ENCODE measurements around the gene CEP57.

The CEP57 gene

DNA sequence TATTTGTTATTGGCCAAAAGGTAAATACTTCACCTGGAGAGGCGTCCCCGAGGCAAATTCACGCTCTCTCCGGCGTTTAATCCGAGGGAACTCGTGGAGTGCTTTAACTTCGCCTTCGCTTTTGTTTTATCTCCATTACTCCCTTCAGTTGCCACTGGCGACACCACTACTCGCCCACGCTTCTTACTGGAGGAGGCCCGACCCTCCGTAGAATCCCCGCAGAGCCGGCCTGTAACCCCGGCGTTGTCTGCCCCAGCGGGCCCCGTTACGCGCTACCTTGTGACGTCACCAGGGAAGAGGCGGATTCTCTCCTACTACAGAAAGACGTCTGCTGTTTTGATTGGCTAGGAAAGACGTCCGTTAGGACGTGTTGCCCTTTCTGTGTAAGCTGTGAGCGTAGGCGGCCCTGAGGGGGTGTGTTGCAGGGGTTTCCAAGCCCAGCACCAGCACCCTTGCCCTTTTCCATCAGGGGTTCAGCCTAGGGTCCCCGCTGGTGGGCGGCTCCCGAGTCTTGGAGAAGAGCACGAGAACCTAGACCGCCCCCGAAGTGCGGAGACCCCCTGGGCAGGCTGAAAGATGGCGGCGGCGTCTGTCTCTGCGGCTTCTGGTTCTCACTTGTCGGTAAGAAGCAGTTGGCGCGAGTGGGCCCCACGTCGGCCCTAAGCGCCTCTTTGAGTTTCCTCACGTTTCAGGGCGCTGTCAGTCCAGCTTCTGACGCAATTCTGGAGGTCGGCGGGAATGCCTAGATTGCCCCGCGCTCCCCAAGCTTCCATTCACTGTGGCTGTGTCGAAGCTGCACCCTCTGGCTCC lies at the start of gene CEP57:
Gene CEP57, plus strand, starts transcription at position 376 of the 810 bp plus-strand sequence. Its CDS starts 201 bp downstream, at position 577.
- peaks cover 48% of the 10 kb centered on the region for H3K36me3 Mint-ChIP-seq (ENCODE audit: low read depth)
- H3K27me3 Mint-ChIP-seq: no peaks in the 10 kb centered on the region
- peaks cover 58% of the 10 kb centered on the region for H3K4me1 Mint-ChIP-seq

DNA sequence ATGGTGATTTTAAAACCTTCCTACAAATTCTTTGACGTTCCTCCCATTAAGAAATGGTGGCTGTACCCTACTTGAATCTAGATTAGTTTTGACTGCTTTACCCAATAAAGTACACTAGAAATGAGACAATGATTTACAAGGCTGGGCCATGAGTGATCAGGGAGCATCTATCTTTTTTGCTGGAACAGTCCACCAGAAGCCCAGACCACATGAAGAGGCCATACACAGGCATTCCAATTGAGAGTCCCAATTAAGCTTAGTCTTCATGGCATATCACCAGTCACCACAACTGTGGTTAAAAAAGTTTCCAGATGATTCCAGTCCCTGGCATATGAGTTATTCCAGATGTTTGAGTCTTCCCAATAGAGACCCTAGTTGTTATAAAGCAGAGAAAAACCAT lies 40.2 kb upstream of the CEP57 start:
- no peak for DNase-seq
- no peak overlapping the region for H3K4me3 Mint-ChIP-seq
- ATAC-seq: no peak
- no peaks in the 10 kb centered on the region for H3K36me3 Mint-ChIP-seq (ENCODE audit: low read depth)
- peaks cover 2% of the 10 kb centered on the region for H3K27me3 Mint-ChIP-seq
- H3K9me3 Mint-ChIP-seq: no peaks in the 10 kb centered on the region
- H3K27ac Mint-ChIP-seq: no peak overlapping the region
- H3K4me1 Mint-ChIP-seq: no peaks in the 10 kb centered on the region

More for the DNA sequence above, at the start of gene CEP57:
- Mint-ChIP-seq H3K9me3 (no peaks in the 10 kb centered on the region), H3K4me3 (peak within 1 kb of the TSS; percentile 98), H3K27ac (peak within 1 kb of the TSS; percentile 100)
- peak; percentile 93 for DNase-seq
- ATAC-seq: peak; percentile 69

DNA sequence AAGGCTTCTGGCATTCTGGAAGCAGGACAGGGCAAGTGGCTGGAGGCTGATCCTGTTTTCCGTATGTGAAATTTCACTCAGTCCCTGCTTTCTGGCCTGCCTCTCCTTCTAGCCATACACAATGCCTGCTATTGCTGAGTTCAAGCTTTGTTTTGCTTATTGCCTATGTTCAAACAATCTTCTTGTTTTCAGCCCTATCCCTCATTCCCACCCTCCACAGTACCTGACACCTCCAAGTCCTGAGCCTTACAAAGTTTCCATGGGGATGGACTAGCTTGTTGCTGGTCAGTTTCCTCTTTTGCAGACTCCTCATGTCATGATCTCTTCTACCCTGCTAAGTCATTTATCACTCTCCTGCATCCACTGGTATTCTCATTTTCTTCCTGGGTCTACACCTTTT lies 38.8 kb upstream of the CEP57 start:
- H3K27me3 Mint-ChIP-seq: no peaks in the 10 kb centered on the region
- DNase-seq (no peak), ATAC-seq (no peak)
- no peaks in the 10 kb centered on the region for H3K4me1 Mint-ChIP-seq
- no peaks in the 10 kb centered on the region for H3K9me3 Mint-ChIP-seq
- H3K27ac Mint-ChIP-seq: no peak overlapping the region
- H3K36me3 Mint-ChIP-seq (ENCODE audit: low read depth): no peaks in the 10 kb centered on the region
- no peak overlapping the region for H3K4me3 Mint-ChIP-seq

- DNase-seq (no peak), ATAC-seq (no peak)
- Mint-ChIP-seq H3K27ac (no peak overlapping the region), H3K4me1 (no peaks in the 10 kb centered on the region), H3K27me3 (peaks cover 10% of the 10 kb centered on the region), H3K36me3 (ENCODE audit: low read depth) (no peaks in the 10 kb centered on the region), H3K4me3 (no peak overlapping the region), H3K9me3 (no peaks in the 10 kb centered on the region)
Observed at GRCh38 chr11:95760941-95761340, 29.4 kb upstream of the CEP57 start.

GRCh38 chr11:95762534-95762933 lies 27.8 kb upstream of the CEP57 start:
- Mint-ChIP-seq H3K9me3 (no peaks in the 10 kb centered on the region), H3K4me3 (no peak overlapping the region), H3K36me3 (ENCODE audit: low read depth) (no peaks in the 10 kb centered on the region), H3K27ac (no peak overlapping the region), H3K4me1 (no peaks in the 10 kb centered on the region), H3K27me3 (peaks cover 10% of the 10 kb centered on the region)
- DNase-seq (no peak), ATAC-seq (no peak)

DNA sequence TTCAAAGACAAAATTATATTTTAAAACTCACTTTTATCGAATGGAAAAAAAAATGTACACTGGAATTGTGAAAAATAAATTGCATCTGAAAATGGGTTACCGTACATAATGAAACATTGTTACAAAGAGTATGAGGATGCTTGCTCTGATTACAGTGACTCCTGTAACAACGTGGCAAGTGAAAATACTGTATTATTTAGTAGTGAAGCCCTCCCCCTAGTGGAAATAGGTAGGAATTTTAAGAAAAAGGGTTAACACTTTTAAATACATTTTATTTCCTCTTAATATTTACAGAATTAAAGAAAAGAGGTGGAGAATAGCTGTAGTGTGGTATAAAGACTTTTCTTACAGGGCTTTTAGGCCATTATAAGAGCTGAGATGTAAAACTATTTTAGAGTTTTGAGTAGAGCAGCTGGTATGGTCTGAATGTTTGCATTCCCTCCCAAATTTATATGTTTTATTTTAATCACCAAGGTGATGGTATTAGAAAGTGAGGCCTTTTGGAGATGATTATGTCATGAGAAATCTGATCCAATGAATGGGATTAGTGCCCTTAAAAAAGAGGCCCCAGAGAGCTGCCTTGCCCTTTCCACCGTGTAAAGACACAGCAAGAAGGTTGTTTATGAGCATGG lies 25.9 kb upstream of the CEP57 start:
- no peaks in the 10 kb centered on the region for H3K9me3 Mint-ChIP-seq
- H3K4me3 Mint-ChIP-seq: no peak overlapping the region
- H3K27ac Mint-ChIP-seq: no peak overlapping the region
- ATAC-seq (peak; percentile 52), DNase-seq (no peak)
- H3K4me1 Mint-ChIP-seq: no peaks in the 10 kb centered on the region
- no peaks in the 10 kb centered on the region for H3K36me3 Mint-ChIP-seq (ENCODE audit: low read depth)
- H3K27me3 Mint-ChIP-seq: peaks cover 6% of the 10 kb centered on the region

- DNase-seq (no peak), ATAC-seq (no peak)
- Mint-ChIP-seq H3K4me1 (no peaks in the 10 kb centered on the region), H3K27me3 (no peaks in the 10 kb centered on the region), H3K36me3 (ENCODE audit: low read depth) (peaks cover 5% of the 10 kb centered on the region), H3K9me3 (no peaks in the 10 kb centered on the region), H3K4me3 (no peak overlapping the region), H3K27ac (no peak overlapping the region)
Observed at GRCh38 chr11:95766701-95767100, 23.6 kb upstream of the CEP57 start.

DNA sequence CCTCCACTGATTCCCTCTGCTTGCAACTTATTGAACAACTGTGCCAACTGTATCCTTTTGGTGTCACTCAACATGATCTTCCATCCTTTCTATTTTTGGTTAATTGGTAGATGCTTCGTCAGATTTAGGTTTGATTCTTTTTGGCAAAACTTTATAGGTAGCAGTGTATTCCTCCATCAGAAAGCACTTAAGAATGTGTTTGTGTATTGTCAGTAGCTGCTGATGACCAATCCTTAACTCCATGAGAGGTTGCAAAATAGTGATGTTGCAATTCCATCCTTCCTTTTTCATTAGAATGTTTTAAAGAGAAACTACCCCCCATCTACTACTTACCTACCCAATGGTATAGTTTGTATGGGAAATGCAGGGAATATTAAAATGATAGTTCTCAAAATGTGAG lies 22.8 kb upstream of the CEP57 start:
- ATAC-seq (no peak), DNase-seq (no peak)
- H3K9me3 Mint-ChIP-seq: no peaks in the 10 kb centered on the region
- peaks cover 8% of the 10 kb centered on the region for H3K36me3 Mint-ChIP-seq (ENCODE audit: low read depth)
- H3K4me3 Mint-ChIP-seq: no peak overlapping the region
- no peak overlapping the region for H3K27ac Mint-ChIP-seq
- no peaks in the 10 kb centered on the region for H3K27me3 Mint-ChIP-seq
- H3K4me1 Mint-ChIP-seq: peaks cover under 1% of the 10 kb centered on the region

- no peak for ATAC-seq
- H3K27ac Mint-ChIP-seq: no peak overlapping the region
- H3K9me3 Mint-ChIP-seq: no peaks in the 10 kb centered on the region
- no peaks in the 10 kb centered on the region for H3K27me3 Mint-ChIP-seq
- no peak for DNase-seq
- peaks cover 13% of the 10 kb centered on the region for H3K36me3 Mint-ChIP-seq (ENCODE audit: low read depth)
- no peak overlapping the region for H3K4me3 Mint-ChIP-seq
- H3K4me1 Mint-ChIP-seq: peaks cover 3% of the 10 kb centered on the region
Observed at GRCh38 chr11:95768521-95768920, 21.8 kb upstream of the CEP57 start.

- H3K36me3 Mint-ChIP-seq (ENCODE audit: low read depth): peaks cover 59% of the 10 kb centered on the region
- no peak for ATAC-seq
Observed at GRCh38 chr11:95776859-95777258, 13.4 kb upstream of the CEP57 start.

GRCh38 chr11:95778699-95779098 lies 11.6 kb upstream of the CEP57 start:
- DNase-seq (no peak), ATAC-seq (no peak)
- Mint-ChIP-seq H3K27ac (no peak overlapping the region), H3K36me3 (ENCODE audit: low read depth) (peaks cover 63% of the 10 kb centered on the region), H3K9me3 (no peaks in the 10 kb centered on the region), H3K4me3 (no peak overlapping the region), H3K4me1 (peaks cover 24% of the 10 kb centered on the region), H3K27me3 (no peaks in the 10 kb centered on the region)

More at GRCh38 chr11:95776859-95777258, 13.4 kb upstream of the CEP57 start:
- no peaks in the 10 kb centered on the region for H3K9me3 Mint-ChIP-seq
- no peak overlapping the region for H3K4me3 Mint-ChIP-seq
- H3K4me1 Mint-ChIP-seq: peaks cover 19% of the 10 kb centered on the region
- H3K27ac Mint-ChIP-seq: no peak overlapping the region
- no peaks in the 10 kb centered on the region for H3K27me3 Mint-ChIP-seq
- no peak for DNase-seq

- Mint-ChIP-seq H3K9me3 (no peaks in the 10 kb centered on the region), H3K36me3 (ENCODE audit: low read depth) (peaks cover 56% of the 10 kb centered on the region), H3K27me3 (no peaks in the 10 kb centered on the region), H3K27ac (no peak overlapping the region), H3K4me3 (no peak overlapping the region), H3K4me1 (peaks cover 33% of the 10 kb centered on the region)
- DNase-seq (no peak), ATAC-seq (no peak)
Observed at GRCh38 chr11:95780544-95780943, 9.8 kb upstream of the CEP57 start.

DNA sequence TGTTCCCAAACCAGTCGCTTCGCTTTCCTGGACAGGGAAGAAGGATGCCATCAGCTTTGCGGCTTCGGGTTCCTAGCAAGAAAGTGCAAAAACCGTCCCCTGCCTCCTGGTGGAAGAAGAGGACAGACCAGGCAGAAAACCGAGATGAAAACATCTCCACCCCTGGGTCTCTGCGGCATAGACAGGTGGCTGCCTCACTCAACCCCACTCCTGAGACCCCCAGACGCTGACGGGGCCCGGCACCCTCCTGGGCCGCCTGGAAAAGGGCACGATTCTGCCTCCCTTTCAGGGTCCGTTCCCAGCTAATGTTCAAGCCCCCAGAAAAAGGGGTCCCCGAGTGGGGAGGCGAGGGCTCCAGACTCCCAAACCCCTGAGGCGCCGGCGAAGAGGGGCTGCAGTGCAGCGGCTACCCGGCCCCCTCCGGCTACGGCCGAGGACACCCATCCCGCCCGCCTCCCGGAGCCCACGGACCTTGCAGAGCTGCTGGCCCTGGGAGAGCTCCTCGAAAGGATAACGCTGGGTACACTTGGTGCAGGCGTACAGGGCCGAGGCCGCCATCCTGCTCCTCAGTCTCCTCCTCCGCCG lies 1.3 kb upstream of the CEP57 start:
- H3K4me3 Mint-ChIP-seq: peak overlapping the region; percentile 98
- no peak for ATAC-seq
- peak overlapping the region; percentile 100 for H3K27ac Mint-ChIP-seq
- H3K4me1 Mint-ChIP-seq: peaks cover 50% of the 10 kb centered on the region
- peaks cover 52% of the 10 kb centered on the region for H3K36me3 Mint-ChIP-seq (ENCODE audit: low read depth)
- no peaks in the 10 kb centered on the region for H3K9me3 Mint-ChIP-seq
- no peaks in the 10 kb centered on the region for H3K27me3 Mint-ChIP-seq
- DNase-seq: peak; percentile 36

DNA sequence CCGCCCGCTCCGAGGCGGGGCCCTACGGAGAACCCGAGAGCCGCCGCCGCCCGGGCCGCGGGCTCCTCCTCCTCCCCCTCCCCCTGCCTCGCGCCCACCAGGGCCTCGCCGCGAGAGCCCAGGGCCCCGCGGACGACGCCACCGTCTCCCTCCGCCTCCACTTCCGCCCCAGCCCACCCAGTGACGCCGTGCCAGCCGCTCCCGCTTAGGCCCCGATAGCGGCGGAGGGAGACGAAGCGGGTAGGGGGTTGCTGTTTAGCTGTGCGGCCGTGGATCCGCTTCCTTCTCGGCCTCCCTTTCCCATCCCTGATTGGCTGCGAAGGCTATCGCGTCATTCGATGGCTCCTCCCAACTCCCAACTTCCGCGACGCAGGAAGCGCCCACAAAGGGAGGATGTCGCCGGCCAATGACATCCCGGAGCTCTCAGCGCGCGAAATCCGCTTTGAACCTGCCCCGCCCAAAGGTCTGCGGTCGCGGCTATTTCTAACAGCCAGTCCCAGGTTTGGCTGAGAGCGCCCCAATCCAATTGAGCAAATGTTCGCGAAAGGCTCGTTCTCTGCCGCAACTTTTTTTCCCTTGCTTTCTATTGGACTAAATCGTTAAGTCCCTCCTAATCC lies 684 bp upstream of the CEP57 start, which contains the start of gene FAM76B:
Gene FAM76B, minus strand, starts transcription at position 277 of the 617 bp plus-strand sequence. CDS start 304 bp downstream, outside the sequence.
- peak within 1 kb of the TSS; percentile 98 for H3K4me3 Mint-ChIP-seq
- H3K4me1 Mint-ChIP-seq: peaks cover 55% of the 10 kb centered on the region
- peak; percentile 84 for ATAC-seq
- peaks cover 53% of the 10 kb centered on the region for H3K36me3 Mint-ChIP-seq (ENCODE audit: low read depth)
- DNase-seq: peak; percentile 93
- no peaks in the 10 kb centered on the region for H3K9me3 Mint-ChIP-seq
- H3K27me3 Mint-ChIP-seq: no peaks in the 10 kb centered on the region
- H3K27ac Mint-ChIP-seq: peak within 1 kb of the TSS; percentile 100
